Neutrophil (primary cell): ENCODE data around the gene CCDC73.
"Not testable (repeated sequence)": the region's sequence is repeated elsewhere in the genome, so short reads cannot be mapped to it uniquely, and the experiment has no call there.

ENCODE experiments used
- H3K27ac ChIP-seq: fragments of 200-600 bp; sonication (generic); 2 replicates; pipeline ENCODE4 v1.5.1; 2016; ENCODE audit warnings: mild to moderate bottlenecking, moderate library complexity
- H3K27me3 ChIP-seq: fragments of 200-600 bp; sonication (generic); 2 replicates; pipeline ENCODE4 v1.6.0; 2016; ENCODE audit warnings: mild to moderate bottlenecking
- H3K36me3 ChIP-seq: fragments of 200-600 bp; sonication (generic); 2 replicates; pipeline ENCODE4 v1.5.1; 2017
- H3K4me1 ChIP-seq, 2 experiments: fragments of 200-600 bp in 1 of 2; sonication (generic) in 1 of 2; 1 replicate in 1 of 2; 2 replicates in 1 of 2; pipeline versions ENCODE4 v1.5.1 to v1.6.1; 2013 to 2016; ENCODE audit warnings: low read depth in 1 of 2, low read length in 1 of 2, mild to moderate bottlenecking in 1 of 2, moderate library complexity in 1 of 2; ENCODE audit not compliant: control insufficient read depth in 1 of 2, insufficient read depth in 1 of 2
- H3K4me3 ChIP-seq, 2 experiments: fragments of 200-600 bp in 1 of 2; sonication (generic) in 1 of 2; 1 replicate in 1 of 2; 2 replicates in 1 of 2; pipeline ENCODE4 v1.5.1; 2013 to 2016; ENCODE audit warnings: low read depth in 1 of 2, low read length in 1 of 2, mild to moderate bottlenecking in 1 of 2, moderate library complexity in 1 of 2
- H3K9me3 ChIP-seq: fragments of 200-600 bp; sonication (generic); 2 replicates; pipeline ENCODE4 v1.5.1; 2016
- TF ChIP-seq, protein P1 (sequence below): fragments of 200-600 bp; sonication (generic); IDR thresholded peaks from 2 replicates; pipeline ENCODE4 v1.5.1; 2016; ENCODE audit warnings: antibody characterized with exemption

CCDC73 gene

DNA sequence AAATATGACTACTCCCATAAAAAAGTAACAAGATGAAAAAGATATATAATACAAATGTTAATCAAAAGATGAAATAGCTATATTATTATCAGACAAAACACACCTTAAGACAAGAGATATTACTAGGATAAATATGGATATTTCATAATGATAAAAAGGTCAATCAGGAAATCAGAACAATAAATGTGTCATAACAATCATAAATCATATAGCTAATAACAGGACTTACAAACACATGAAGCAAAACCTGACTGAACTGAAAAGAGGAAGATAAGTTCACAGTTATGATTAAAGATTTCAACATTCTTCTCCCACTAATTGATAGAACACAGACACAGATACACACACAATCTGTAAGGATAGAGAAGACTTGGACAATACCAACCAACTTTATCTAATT is 163.6 kb downstream of the CCDC73 start:
- TF ChIP-seq, protein P1, sequence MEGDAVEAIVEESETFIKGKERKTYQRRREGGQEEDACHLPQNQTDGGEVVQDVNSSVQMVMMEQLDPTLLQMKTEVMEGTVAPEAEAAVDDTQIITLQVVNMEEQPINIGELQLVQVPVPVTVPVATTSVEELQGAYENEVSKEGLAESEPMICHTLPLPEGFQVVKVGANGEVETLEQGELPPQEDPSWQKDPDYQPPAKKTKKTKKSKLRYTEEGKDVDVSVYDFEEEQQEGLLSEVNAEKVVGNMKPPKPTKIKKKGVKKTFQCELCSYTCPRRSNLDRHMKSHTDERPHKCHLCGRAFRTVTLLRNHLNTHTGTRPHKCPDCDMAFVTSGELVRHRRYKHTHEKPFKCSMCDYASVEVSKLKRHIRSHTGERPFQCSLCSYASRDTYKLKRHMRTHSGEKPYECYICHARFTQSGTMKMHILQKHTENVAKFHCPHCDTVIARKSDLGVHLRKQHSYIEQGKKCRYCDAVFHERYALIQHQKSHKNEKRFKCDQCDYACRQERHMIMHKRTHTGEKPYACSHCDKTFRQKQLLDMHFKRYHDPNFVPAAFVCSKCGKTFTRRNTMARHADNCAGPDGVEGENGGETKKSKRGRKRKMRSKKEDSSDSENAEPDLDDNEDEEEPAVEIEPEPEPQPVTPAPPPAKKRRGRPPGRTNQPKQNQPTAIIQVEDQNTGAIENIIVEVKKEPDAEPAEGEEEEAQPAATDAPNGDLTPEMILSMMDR = no peak

DNA sequence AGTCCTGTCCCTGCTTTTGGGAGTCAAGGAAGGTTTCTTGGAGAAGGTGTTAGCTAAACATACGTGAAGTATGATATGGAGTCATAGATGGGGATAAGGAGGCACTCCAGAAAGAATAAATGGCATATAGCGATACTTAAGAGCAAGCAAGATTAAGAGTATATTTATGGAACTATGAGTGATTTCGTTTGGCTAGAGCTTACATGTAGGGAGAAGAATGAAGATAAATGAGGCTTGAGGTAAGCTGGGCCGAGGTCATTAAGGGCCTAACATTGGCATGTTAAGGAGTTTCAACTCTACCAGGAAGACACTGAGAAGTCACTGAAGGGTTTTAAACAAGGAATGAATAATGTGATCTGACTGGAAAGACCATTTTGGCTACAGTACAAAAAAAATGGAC is 177.6 kb downstream of the CCDC73 start:
- no peaks in the 10 kb centered on the region for H3K4me1 ChIP-seq
- no peak overlapping the region for H3K4me3 ChIP-seq
- H3K9me3 ChIP-seq = no peaks in the 10 kb centered on the region
- H3K36me3 ChIP-seq = no peaks in the 10 kb centered on the region
- TF ChIP-seq, protein P1 = no peak
- H3K27me3 ChIP-seq = no peaks in the 10 kb centered on the region
- H3K27ac ChIP-seq = no peak overlapping the region

More for the DNA sequence above, 163.6 kb downstream of the CCDC73 start:
- Histone ChIP-seq H3K4me1 (no peaks in the 10 kb centered on the region), H3K9me3 (no peaks in the 10 kb centered on the region), H3K36me3 (no peaks in the 10 kb centered on the region), H3K4me3 (no peak overlapping the region), H3K27me3 (no peaks in the 10 kb centered on the region), H3K27ac (no peak overlapping the region)

DNA sequence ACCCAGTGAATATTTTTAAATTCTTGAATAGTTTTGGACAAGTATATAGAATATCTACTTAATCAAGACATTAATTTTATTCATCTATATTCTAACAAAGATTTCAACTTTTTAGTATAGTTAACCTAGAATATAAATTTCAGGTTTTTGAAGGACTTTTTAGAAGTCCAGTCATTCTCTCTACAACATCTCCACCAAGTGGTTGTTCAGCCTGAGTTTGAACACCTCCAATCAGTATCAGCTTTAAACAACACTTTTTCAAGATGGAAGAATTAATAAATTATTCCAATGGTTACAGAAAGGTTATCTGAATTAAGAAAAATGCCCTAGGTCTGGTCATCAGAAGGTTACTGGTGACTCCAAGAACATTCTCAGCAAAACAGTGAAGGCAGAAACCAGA is 179.0 kb downstream of the CCDC73 start:
- H3K4me1 ChIP-seq = no peaks in the 10 kb centered on the region
- TF ChIP-seq, protein P1 = no peak
- H3K27me3 ChIP-seq = no peaks in the 10 kb centered on the region
- no peak overlapping the region for H3K27ac ChIP-seq
- H3K36me3 ChIP-seq = no peaks in the 10 kb centered on the region
- no peaks in the 10 kb centered on the region for H3K9me3 ChIP-seq
- no peak overlapping the region for H3K4me3 ChIP-seq

DNA sequence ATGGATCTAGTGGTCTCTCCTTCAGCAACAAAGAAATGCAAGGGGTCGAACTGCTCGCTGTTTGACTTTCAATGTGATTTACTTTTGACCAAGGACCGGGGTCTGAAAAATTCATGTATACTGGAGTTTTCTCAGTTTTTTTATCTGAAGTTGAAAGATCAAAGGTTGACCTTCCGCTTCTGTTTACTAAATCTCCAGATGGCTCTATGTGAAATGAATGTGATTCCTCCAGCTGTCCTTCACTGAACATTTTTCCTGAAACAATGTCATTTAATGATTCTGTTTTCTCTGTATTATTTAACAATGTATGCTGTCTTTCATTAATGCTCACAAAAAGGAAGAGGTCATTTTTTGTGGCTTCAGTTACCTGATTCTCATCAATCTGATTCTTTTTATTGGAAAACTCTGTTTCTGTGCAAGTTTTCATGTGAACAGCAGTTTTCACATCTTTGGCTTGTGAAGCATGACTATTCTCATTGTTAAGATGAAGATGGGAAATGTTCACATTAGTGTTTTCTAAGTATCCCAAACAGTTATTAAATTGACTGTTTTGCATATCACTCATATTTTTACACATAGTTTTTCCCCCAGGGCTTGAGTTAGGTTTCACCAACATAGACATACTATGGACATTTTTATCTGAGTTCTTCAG is 180.8 kb downstream of the CCDC73 start:
- no peaks in the 10 kb centered on the region for H3K36me3 ChIP-seq
- no peak overlapping the region for H3K27ac ChIP-seq
- H3K4me1 ChIP-seq = no peaks in the 10 kb centered on the region
- H3K4me3 ChIP-seq = no peak overlapping the region
- H3K27me3 ChIP-seq = no peaks in the 10 kb centered on the region
- H3K9me3 ChIP-seq = no peaks in the 10 kb centered on the region
- TF ChIP-seq, protein P1 = no peak

DNA sequence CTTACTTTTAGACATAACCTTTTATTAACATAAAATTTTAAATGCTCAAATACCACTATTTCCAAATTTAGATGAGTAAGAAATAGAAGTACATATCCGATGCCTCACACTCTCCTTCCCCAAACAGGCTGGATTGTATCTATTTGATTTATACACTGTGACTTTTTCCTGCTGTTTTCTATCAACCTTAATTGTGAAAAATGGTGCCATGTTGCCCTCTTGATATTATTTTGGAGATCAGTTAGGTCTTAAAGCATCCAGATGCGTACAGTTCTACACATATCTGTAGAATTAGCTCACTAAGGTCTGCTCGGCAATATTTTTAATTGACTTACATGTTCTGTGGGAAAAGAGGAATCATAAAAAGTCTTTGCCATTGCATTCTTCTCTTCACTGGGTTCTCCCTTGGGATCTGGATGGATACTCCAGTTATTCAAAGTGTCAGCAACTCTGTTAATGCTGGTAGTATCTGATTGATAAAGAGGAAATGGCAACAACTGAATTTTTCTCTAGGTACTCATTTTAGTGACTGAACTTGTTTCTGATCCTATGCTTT is 183.6 kb downstream of the CCDC73 start:
- TF ChIP-seq, protein P1 = no peak
- peaks cover 3% of the 10 kb centered on the region for H3K36me3 ChIP-seq

DNA sequence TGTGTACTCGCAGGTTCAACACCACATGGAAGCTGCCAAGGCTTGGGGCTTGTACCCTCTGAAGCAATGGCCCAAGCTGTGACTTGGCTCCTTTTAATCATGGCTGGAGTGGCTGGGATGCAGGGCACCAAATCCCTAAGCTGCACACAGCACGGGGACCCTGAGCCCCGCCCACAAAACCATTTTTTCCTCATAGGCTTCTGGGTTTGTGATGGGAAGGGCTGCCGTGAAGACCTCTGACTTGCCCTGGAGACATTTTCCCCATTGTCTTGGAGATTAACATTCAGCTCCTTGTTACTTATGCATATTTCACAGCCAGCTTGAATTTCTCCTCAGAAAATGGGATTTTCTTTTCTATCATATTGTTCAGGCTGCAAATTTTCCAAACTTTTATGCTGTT is 185.6 kb downstream of the CCDC73 start:
- H3K27me3 ChIP-seq, H3K27ac ChIP-seq, H3K4me3 ChIP-seq, H3K4me1 ChIP-seq, H3K9me3 ChIP-seq: not testable (repeated sequence)
- peaks cover 21% of the 10 kb centered on the region for H3K36me3 ChIP-seq

More for the DNA sequence above, 183.6 kb downstream of the CCDC73 start:
- Histone ChIP-seq H3K27me3 (no peaks in the 10 kb centered on the region), H3K4me1 (no peaks in the 10 kb centered on the region), H3K9me3 (no peaks in the 10 kb centered on the region), H3K27ac (no peak overlapping the region), H3K4me3 (no peak overlapping the region)
